AG20443 (cell line): ENCODE data around the gene TMEM221.
"Not testable (repeated sequence)": the region's sequence is repeated elsewhere in the genome, so short reads cannot be mapped to it uniquely, and the experiment has no call there.

Experiments used
- DNase-seq: peaks from one replicate; pipeline ENCODE4 v3.0.0; 2012; ENCODE audit warnings: low spot score, mixed read lengths

TMEM221 gene

GRCh38 chr19:17448131-17448967, at the start of gene TMEM221:
TSS of gene TMEM221 (minus strand) at chr19:17448668. CDS start at chr19:17448462, 206 bp downstream.
- peak; percentile 84 for DNase-seq

DNA sequence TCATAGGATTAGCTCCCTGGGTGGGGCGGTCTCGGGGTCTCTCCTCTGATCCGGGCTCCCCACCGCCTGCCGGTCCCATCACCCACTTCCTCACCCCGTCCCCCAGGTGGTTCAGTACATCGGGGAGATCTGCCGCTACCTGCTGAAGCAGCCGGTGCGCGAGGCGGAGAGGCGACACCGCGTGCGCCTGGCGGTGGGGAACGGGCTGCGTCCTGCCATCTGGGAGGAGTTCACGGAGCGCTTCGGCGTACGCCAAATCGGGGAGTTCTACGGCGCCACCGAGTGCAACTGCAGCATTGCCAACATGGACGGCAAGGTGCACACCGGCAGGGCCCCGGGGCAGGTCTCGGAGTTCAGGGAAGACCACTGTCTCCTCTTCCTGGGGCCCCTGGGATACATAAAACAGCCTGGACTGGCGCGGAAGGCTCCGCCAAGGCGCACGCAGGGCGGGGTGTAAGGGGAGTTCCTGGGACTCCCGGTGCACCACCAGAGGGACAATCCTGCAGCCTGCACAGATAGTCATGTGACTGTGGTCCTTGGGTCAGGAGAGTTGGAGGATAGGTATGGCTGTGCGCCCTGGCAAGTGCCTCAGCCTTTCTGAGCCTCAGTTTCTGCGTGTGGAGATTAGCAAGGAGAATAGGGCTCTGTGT, 48.8 kb upstream of the TMEM221 start:
- DNase-seq, result no peak

DNA sequence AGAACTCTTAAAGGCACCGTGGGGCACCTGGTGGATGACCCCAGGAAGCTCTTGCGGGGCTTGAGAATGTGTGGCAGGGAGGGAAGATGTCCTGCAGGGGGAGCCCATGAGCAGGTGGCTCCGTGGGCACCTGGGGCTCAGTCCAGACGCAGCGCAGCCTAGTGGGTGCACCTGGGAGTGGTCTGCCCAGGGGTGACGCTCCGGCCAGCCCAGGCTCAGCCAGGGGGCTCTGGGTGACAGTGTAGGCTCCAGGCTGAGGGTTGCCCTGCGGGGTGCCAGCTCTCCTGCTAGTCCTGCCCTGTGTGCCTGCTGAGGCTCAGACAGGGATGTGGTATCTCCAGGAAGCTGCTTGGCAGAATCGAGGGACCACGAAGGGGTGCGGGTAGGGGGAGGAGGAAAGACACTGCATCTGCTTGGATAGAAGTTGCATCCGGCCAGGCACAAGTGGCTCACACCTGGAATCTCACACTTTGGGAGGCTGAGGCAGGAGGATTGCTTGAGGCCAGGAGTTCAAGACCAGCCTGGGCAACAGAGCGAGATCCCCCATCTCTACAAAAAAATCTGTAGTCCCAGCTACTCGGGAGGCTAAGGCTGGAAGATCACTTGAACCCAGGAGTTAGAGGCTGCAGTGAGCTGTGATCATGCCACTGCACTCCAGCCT, 48.0 kb upstream of the TMEM221 start:
- peak; percentile 75 for DNase-seq

- DNase-seq, result no peak
Observed at GRCh38 chr19:17495639-17496296, 47.3 kb upstream of the TMEM221 start.

GRCh38 chr19:17491287-17491686, 42.8 kb upstream of the TMEM221 start:
- peak; percentile 25 for DNase-seq

GRCh38 chr19:17490411-17490810, 41.9 kb upstream of the TMEM221 start:
- DNase-seq, result no peak

DNA sequence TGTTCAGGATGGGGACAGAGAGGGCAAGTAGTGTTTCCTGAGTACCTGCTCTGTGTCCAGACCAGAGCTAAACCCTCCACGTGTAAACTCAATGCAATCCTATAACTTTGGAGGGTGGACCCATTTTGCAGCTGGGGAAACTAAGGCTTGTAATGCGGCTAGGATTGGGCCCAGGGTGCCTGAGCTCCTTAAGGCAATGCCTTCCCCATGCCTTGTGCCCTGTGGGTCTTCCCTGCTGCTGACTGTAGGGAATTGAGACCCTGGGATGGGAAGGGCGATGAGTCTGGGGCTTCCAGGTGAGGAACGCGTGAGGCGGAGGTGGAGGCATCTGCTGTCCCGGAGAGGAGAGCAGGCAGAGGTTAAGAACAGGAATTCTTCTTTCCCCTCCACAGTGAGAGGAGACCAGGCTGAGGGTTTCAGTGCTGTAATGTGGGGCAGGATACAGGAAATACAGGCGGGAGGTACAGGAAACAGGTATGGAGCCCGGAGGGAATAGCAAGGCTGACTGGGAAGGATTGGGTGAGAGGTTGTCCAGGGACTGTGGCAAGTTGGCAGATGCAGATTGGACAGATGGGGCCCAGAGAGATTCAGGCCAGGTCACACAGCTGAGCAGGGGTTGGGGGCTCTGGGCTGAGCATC, 41.0 kb upstream of the TMEM221 start:
- DNase-seq, result no peak

GRCh38 chr19:17488593-17489391, 40.3 kb upstream of the TMEM221 start:
- no peak for DNase-seq

GRCh38 chr19:17487284-17488121, 39.0 kb upstream of the TMEM221 start:
- no peak for DNase-seq

- DNase-seq, result no peak
Observed at GRCh38 chr19:17486545-17487240, 38.2 kb upstream of the TMEM221 start.

DNA sequence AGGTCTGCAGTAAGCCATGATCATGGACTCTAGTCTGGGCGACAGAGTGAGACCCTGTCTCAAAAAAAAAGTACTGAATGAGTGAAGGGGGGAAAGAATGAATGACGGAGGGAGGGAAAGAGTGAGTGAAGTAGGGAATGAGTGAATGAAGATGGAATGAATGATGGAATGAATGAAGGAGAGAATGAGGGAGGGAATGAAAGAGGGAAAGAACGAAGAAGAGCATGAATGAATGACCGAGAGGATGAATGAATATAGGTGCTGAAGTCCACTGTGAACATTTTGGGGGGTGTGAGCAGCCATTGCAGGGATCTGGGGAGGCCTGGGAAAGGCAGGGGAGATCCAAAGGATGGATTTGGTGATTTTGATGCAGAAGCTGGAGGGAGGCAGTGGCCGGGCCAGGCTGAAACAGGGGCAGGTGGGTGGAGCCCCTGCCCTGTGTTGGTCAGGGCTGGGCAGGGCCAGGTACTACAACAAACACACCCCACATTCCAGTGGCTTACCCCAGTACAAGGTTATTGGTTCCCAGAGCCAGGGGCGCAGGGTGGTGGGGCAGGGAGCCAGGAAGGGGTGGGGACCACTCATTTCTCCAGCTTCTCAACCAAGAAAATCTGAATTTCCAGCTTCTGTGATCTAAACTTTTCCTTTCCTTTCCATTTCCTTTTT, 36.2 kb upstream of the TMEM221 start:
- DNase-seq, result no peak

DNA sequence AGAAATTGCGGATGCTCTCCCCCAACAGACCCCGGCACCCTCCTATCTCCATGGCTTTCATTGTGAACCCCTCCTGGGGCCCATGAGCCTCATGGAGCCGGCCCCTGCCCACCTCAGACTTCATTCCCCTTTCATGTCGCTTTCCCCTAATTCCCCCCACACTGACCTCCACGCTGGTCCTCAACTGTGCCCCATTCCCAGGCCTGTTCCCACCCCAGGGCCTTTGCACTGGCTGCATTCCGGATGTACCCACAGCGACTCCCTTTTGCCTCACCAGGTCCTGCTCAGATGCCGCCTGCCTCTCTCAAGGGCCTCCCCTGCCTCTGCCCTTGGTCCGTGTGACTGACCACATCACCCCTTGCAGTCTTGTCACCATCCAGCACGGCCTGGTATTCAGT, 35.1 kb upstream of the TMEM221 start:
- no peak for DNase-seq

DNA sequence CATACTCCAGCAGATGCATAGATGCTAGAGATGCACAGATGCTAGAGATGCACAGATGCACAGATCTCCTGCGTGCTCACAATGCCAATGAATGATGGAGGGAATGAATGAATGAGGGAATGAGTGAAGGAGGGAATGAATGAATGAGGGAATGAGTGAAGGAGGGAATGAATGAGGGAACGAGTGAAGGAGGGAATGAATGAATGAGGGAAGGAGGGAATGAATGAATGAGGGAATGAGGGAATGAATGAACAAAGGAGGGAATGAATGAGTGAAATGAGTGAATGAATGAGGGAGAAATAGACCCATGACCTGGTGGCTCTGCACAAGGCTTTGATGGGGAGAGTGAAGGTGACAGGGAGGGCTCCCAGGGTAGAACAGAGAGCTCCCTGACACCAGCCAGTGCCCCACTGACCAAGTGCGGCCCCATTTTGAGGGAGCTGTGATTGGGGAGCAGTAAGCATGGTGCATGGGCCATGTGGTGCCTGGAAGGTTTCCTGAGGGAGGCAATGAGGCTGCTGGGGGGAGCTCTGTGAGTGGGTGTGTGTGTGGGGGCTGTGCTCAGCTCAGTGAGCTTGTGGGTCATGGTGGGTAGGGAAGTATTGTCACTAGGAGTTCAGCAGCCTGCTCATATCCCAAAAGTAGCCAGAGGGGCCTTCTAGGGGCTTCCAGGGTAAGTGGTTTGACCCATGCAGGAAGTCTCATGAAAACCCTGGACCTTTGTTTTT, 34.6 kb upstream of the TMEM221 start:
- DNase-seq, result no peak

- no peak for DNase-seq
Observed at GRCh38 chr19:17481986-17482385, 33.5 kb upstream of the TMEM221 start.

GRCh38 chr19:17479325-17479791, 30.9 kb upstream of the TMEM221 start:
- DNase-seq, result peak; percentile 71

DNA sequence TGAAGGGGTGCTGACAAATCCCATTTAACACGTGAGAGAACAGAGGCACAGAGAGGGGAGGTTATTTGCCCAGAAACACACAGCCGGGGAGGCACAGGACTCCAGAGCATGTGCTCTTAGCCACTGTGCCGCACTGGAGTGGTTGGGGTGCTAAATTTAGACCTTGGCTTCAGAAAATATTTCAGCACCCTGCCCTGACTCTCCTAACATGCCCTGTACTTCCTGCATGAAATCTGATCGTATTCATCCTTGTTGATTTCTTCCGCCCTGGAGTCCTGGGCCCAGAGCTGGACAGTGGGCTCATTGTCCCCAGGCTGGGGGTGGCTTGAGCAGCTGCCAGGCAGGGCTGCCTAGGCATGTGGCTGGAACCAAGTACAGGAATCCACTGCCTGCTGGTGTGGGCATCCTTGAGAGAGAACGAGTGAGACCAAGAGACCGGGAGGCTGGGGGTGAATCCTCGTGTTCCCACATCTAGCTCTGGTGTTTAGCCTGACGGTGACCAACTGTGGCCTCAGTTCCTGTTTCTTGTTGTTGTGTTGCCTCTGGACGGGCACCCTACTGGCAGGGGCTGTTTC, 27.2 kb upstream of the TMEM221 start:
- peak; percentile 40 for DNase-seq

DNA sequence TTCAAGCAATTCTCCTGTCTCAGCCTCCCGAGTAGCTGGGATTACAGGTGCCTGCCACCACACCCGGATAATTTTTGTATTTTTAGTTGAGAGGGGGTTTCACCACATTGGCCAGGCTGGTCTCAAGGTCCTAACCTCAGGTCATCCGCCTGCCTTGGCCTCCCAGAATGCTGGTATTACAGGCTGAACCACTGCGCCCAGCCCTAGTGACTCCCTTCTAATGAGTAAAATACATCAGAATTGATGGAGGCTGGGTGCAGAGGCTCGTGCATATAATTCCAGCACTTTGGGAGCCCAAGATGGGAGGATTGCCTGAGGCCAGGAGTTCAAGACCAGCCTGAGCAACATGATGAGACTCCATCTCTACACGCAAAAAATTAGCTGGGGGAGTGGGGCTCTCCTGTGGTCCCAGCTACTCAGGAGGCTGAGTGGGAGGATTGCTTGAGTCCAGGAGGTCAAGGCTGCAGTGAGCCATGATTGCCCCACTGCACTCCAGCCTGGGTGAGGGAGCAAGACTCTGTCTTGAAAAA, 26.6 kb upstream of the TMEM221 start:
- not testable (repeated sequence) for DNase-seq
